Inflammatory macrophage treated with lipopolysaccharide for 4 hours (primary cell): ENCODE results near the gene DENND1A.

Source experiments
- DNase-seq: peaks from one replicate; pipeline ENCODE4 v3.0.0-alpha.2; 2020

The DENND1A gene

GRCh38 chr9:123678878-123679329, 251.0 kb downstream of the DENND1A start:
- peak; percentile 3 for DNase-seq

- DNase-seq, result no peak
These were observed 251.7 kb downstream of the DENND1A start for GRCh38 chr9:123678038-123678877.

- no peak for DNase-seq
These were observed 253.1 kb downstream of the DENND1A start for GRCh38 chr9:123676869-123677268.

GRCh38 chr9:123669346-123669745, 260.6 kb downstream of the DENND1A start:
- DNase-seq, result no peak

- DNase-seq, result no peak
These were observed 266.4 kb downstream of the DENND1A start for GRCh38 chr9:123663529-123663928.

- peak; percentile 61 for DNase-seq
These were observed 267.7 kb downstream of the DENND1A start for GRCh38 chr9:123662057-123662776.

- no peak for DNase-seq
These were observed 269.0 kb downstream of the DENND1A start for GRCh38 chr9:123660691-123661466.

GRCh38 chr9:123659358-123659757, 270.6 kb downstream of the DENND1A start:
- no peak for DNase-seq

- DNase-seq, result no peak
These were observed 271.1 kb downstream of the DENND1A start for GRCh38 chr9:123658792-123659191.

GRCh38 chr9:123657941-123658340, 272.0 kb downstream of the DENND1A start:
- DNase-seq, result no peak

GRCh38 chr9:123657099-123657498, 272.8 kb downstream of the DENND1A start:
- DNase-seq, result no peak

- DNase-seq, result no peak
These were observed 273.4 kb downstream of the DENND1A start for GRCh38 chr9:123656565-123656964.

GRCh38 chr9:123655681-123656423, 274.1 kb downstream of the DENND1A start:
- DNase-seq, result no peak

- no peak for DNase-seq
These were observed 274.8 kb downstream of the DENND1A start for GRCh38 chr9:123654994-123655637.

- DNase-seq, result no peak
These were observed 275.5 kb downstream of the DENND1A start for GRCh38 chr9:123654218-123654993.

GRCh38 chr9:123652416-123652815, 277.5 kb downstream of the DENND1A start:
- DNase-seq, result no peak

GRCh38 chr9:123651871-123652270, 278.1 kb downstream of the DENND1A start:
- no peak for DNase-seq

- DNase-seq, result no peak
These were observed 278.7 kb downstream of the DENND1A start for GRCh38 chr9:123651273-123651672.

- no peak for DNase-seq
These were observed 280.0 kb downstream of the DENND1A start for GRCh38 chr9:123649909-123650308.

- DNase-seq, result no peak
These were observed 282.8 kb downstream of the DENND1A start for GRCh38 chr9:123647145-123647544.

GRCh38 chr9:123645762-123646161, 284.2 kb downstream of the DENND1A start:
- DNase-seq, result no peak
